K562 (cell line): Measurements from ENCODE around the gene KCNT1. TPM values are rescaled to one million over a fixed set of nuclear protein-coding genes. Genes with fewer than 3 reads are reported as not detected.

Experiments
- ATAC-seq: fragments of 200-7000 bp; cut with Tn5 transposase; 3 replicates; pipeline ENCODE4 v1.9.1; 2020; ENCODE audit warnings: moderate library complexity
- BruUV-seq: library from RNA; stranded (reverse); fragments of 400-500 nt; replicated peaks from 2 replicates; lab custom pipeline; 2021; lab: Mats Ljungman, UMichigan
- CTCF ChIA-PET: fragments of 300-600 bp; formaldehyde crosslinking; extraction: SDS; loops from one replicate; lab custom pipeline; 2021; ENCODE audit warnings: low intra/inter-chr PET ratio; lab: Yijun Ruan, JAX
- POLR2A ChIA-PET: fragments of 300-600, 350-650 bp; sonication (Branson Sonifier 250); formaldehyde crosslinking; extraction: SDS; loops from one replicate; lab custom pipeline; 2021; ENCODE audit warnings: antibody characterized with exemption, inconsistent platforms; lab: Yijun Ruan, JAX
- DNase-seq, 4 experiments: peaks; one replicate each; pipeline versions ENCODE4 v3.0.0 to v3.0.0-alpha.2; 2011 to 2018; ENCODE audit warnings: low spot score in 3 of 4, mixed read lengths in 3 of 4; ENCODE audit errors: extremely low read depth in 1 of 4
- FAIRE-seq: peaks from 2 replicates; lab custom pipeline; 2011; peaks lifted over from hg19 to GRCh38; lab: Jason Lieb, UNC
- H2AFZ ChIP-seq: 2 replicates; pipeline ENCODE4 v1.6.0; 2011; ENCODE audit warnings: low read depth, low read length, control low read depth, inconsistent platforms
- H3K27ac ChIP-seq: fragments of 200-600 bp; 3 replicates; pipeline ENCODE4 v1.8.0; 2011; ENCODE audit warnings: low read depth, mild to moderate bottlenecking, control low read depth, inconsistent platforms, low read length, moderate library complexity, mixed read lengths; ENCODE audit errors: extremely low read depth
- H3K27me3 ChIP-seq, 2 experiments: fragments of 300-600 bp in 1 of 2; 2 replicates in 1 of 2; 3 replicates in 1 of 2; pipeline versions ENCODE4 v1.6.0 to v1.8.0; 2011; ENCODE audit warnings: inconsistent platforms in 2 of 2, low read length in 2 of 2, mild to moderate bottlenecking in 1 of 2, mixed read lengths in 1 of 2, moderate library complexity in 1 of 2; ENCODE audit not compliant: control insufficient read depth in 2 of 2, insufficient read depth in 2 of 2
- H3K36me3 ChIP-seq: fragments of 300-600 bp; 3 replicates; pipeline ENCODE4 v1.8.0; 2011; ENCODE audit warnings: mild to moderate bottlenecking, low read length, inconsistent platforms; ENCODE audit not compliant: control insufficient read depth, insufficient read depth
- H3K4me1 ChIP-seq, 2 experiments: fragments of 200-600 bp in 1 of 2; replicated peaks in 1 of 2; 2 replicates in 1 of 2; 3 replicates in 1 of 2; pipeline versions ENCODE4 v1.5.1 to v1.8.0; 2011; ENCODE audit warnings: inconsistent platforms in 2 of 2, low read length in 2 of 2, mild to moderate bottlenecking in 1 of 2, mixed read lengths in 1 of 2, moderate library complexity in 1 of 2; ENCODE audit not compliant: control insufficient read depth in 2 of 2, insufficient read depth in 2 of 2
- H3K4me2 ChIP-seq: 2 replicates; pipeline ENCODE4 v1.6.1; 2011; ENCODE audit warnings: low read length, control low read depth, inconsistent platforms, mixed read lengths; ENCODE audit not compliant: insufficient read depth
- H3K4me3 ChIP-seq: fragments of 200-600 bp; sonication (generic), shearing (Covaris generic); 2 replicates; pipeline ENCODE4 v1.5.1; 2016; ENCODE audit warnings: control low read depth, inconsistent platforms
- H3K79me2 ChIP-seq: fragments of 200-600 bp; 3 replicates; pipeline ENCODE4 v1.8.0; 2011; ENCODE audit warnings: low read length, inconsistent platforms; ENCODE audit not compliant: control insufficient read depth, insufficient read depth
- H3K9ac ChIP-seq, 2 experiments: 2 replicates each; pipeline versions ENCODE4 v1.6.0 to v1.6.1; 2011; ENCODE audit warnings: low read depth in 2 of 2, low read length in 2 of 2, control low read depth in 1 of 2, inconsistent platforms in 1 of 2, mild to moderate bottlenecking in 1 of 2, mixed read lengths in 1 of 2; ENCODE audit not compliant: insufficient read depth in 1 of 2
- H3K9me1 ChIP-seq: one replicate; pipeline ENCODE4 v1.6.0; 2011; ENCODE audit warnings: inconsistent platforms, mild to moderate bottlenecking, low read length, moderate library complexity; ENCODE audit not compliant: control insufficient read depth, insufficient read depth
- H3K9me3 ChIP-seq: replicated peaks from 2 replicates; pipeline ENCODE4 v1.5.1; 2011; ENCODE audit warnings: low read depth, low read length, inconsistent platforms; ENCODE audit not compliant: control insufficient read depth, insufficient read depth
- H4K20me1 ChIP-seq: replicated peaks from 2 replicates; pipeline ENCODE4 v1.6.1; 2011; ENCODE audit warnings: low read length, inconsistent platforms, mixed read lengths; ENCODE audit not compliant: control insufficient read depth, insufficient read depth
- KDM1A ChIP-seq, 2 experiments: fragments of 450-650 bp; IDR thresholded peaks; 2 replicates each; pipeline ENCODE4 v1.6.1; 2016; ENCODE audit warnings: mild to moderate bottlenecking in 2 of 2
- ZNF444 ChIP-seq: fragments of 250-450 bp; sonication (Bioruptor Pico); IDR thresholded peaks from 2 replicates; pipeline ENCODE4 v1.4.0; 2020; ENCODE audit warnings: mild to moderate bottlenecking, moderate library complexity
- WGBS: fragments of 100-300 bp; shearing (Covaris generic); methylation state at CpG from one replicate; pipeline ENCODE4 v1.1.6; 2016; ENCODE audit warnings: low coverage, mixed read lengths; ENCODE audit not compliant: insufficient coverage; ENCODE audit errors: missing lambda C conversion rate; 5-methylcytosine and 5-hydroxymethylcytosine counted together
- in situ Hi-C: fragments of 300-500 bp; cut with MboI; formaldehyde crosslinking; loops from 4 replicates; pipeline ENCODE4 v1.15.0; 2018; ENCODE audit warnings: inconsistent platforms, mixed read lengths
- intact Hi-C: fragments of 100-400 bp; cut with micrococcal nuclease; formaldehyde crosslinking; loops from 2 replicates; pipeline ENCODE4 v1.14.2; 2022
- polyA plus RNA-seq, 8 experiments: library from polyadenylated mRNA; depleted of rRNA in 4 of 8; stranded (reverse) in 5 of 8; unstranded in 3 of 8; fragments of >200 nt; fragmentation: Nextera tagmentation in 2 of 8; fragmentation: Illumina TruSeq in 1 of 8; extraction: Ambion mirVana in 2 of 8; extraction: Trizol in 1 of 8; gene quantifications; 2 replicates each; pipeline versions ENCODE4 v1.2.1 to v1.2.3, GENCODE V29; 2011 to 2014; ENCODE audit warnings: inconsistent platforms in 1 of 8, missing spikeins in 1 of 8
- total RNA-seq, 7 experiments: library from RNA; depleted of rRNA in 6 of 7; stranded (reverse); fragments of >200 nt in 6 of 7; fragmentation: Illumina TruSeq in 2 of 7; extraction: Trizol in 2 of 7; gene quantifications; 2 replicates each; pipeline versions ENCODE4 v1.2.1 to v1.2.3, GENCODE V29; 2011 to 2021; ENCODE audit warnings: low replicate concordance in 1 of 7

Gene KCNT1
- total and polyA plus RNA-seq, 9 of the 15 experiments (the other 6 are each of a cell fraction or from before 2014, with no cell fraction given), result 0.05 TPM; not detected in 8

- in situ Hi-C loops, result no loop called here
- no peak overlapping the region for H3K27ac ChIP-seq
- no peaks in the 10 kb centered on the region for H3K36me3 ChIP-seq
- POLR2A ChIA-PET, result interaction anchor here (0.6 to 1.0 kb wide), 2 partner anchors 20 to 90 kb away, joined by 3 read pairs; partner anchors contain the start of gene LCN9
- TF ChIP-seq ZNF444 (CRISPR knock-in tag), result no peak
- TF ChIP-seq KDM1A (IDR thresholded peaks at IDR 0.05), result peak; percentile 28 to 37; a peak in 1 of 4 replicates
- TF ChIP-seq, all 486 proteins: peak for 1
- Histone ChIP-seq H3K79me2 (no peaks in the 10 kb centered on the region), H3K9me1 (no peaks in the 10 kb centered on the region), H4K20me1 (peaks cover 4% of the 10 kb centered on the region; the same call in 1 of the 2 replicates), H3K27me3 (peaks cover 5 to 31% of the 10 kb centered on the region in 2 experiments; a peak in 2 of 5 replicates), H3K4me3 (no peak overlapping the region), H3K9me3 (no peaks in the 10 kb centered on the region), H3K9ac (no peak overlapping the region), H3K4me1 (no peaks in the 10 kb centered on the region; a peak in 1 of 5 replicates), H2AFZ (no peak overlapping the region), H3K4me2 (no peak overlapping the region)
- ATAC-seq, result no peak
- intact Hi-C loops, result no loop called here
- no peak for FAIRE-seq
- CTCF ChIA-PET, result no interaction called here
- no TSS peak for BruUV-seq
- no peak for DNase-seq
- 0% methylated on average over 8 of the region's 8 CpGs for WGBS
Observed at GRCh38 chr9:135752281-135753204, 50.6 kb downstream of the KCNT1 start.
